HG03378 (cell line): ENCODE measurements around the gene ZC3H4.

Experiments
- ATAC-seq: cut with Tn5 transposase; IDR thresholded peaks from one replicate; pipeline ENCODE4 v1.9.1; 2021; ENCODE audit warnings: mild to moderate bottlenecking, moderate library complexity; ENCODE audit not compliant: unreplicated experiment

Gene ZC3H4

GRCh38 chr19:47134545-47134944 lies 21.0 kb upstream of the ZC3H4 start:
- ATAC-seq = no peak

GRCh38 chr19:47133021-47133471 lies 19.5 kb upstream of the ZC3H4 start:
- no peak for ATAC-seq

GRCh38 chr19:47132194-47132852 lies 18.7 kb upstream of the ZC3H4 start:
- no peak for ATAC-seq

GRCh38 chr19:47130589-47131227 lies 17.1 kb upstream of the ZC3H4 start, which contains the start of gene SAE1:
Gene SAE1 (plus strand): TSS chr19:47130835. CDS start chr19:47130931, 96 bp downstream.
- ATAC-seq = peak; percentile 68

- ATAC-seq = no peak
These were observed 16.6 kb upstream of the ZC3H4 start for GRCh38 chr19:47130120-47130588.

GRCh38 chr19:47129579-47129978 lies 16.0 kb upstream of the ZC3H4 start:
- no peak for ATAC-seq

- no peak for ATAC-seq
These were observed 12.0 kb upstream of the ZC3H4 start for GRCh38 chr19:47125669-47125938.

GRCh38 chr19:47124937-47125668 lies 11.5 kb upstream of the ZC3H4 start:
- ATAC-seq = no peak

- ATAC-seq = no peak
These were observed 9.8 kb upstream of the ZC3H4 start for GRCh38 chr19:47123406-47123805.

GRCh38 chr19:47122359-47123335 lies 9.1 kb upstream of the ZC3H4 start:
- ATAC-seq = no peak

- ATAC-seq = no peak
These were observed 7.0 kb upstream of the ZC3H4 start for GRCh38 chr19:47120470-47121067.

GRCh38 chr19:47113850-47114651 lies 475 bp upstream of the ZC3H4 start:
- ATAC-seq = no peak

GRCh38 chr19:47112166-47112996 lies 1.2 kb downstream of the ZC3H4 start:
- peak; percentile 14 for ATAC-seq

- ATAC-seq = no peak
These were observed 1.9 kb downstream of the ZC3H4 start for GRCh38 chr19:47111682-47112165.

- ATAC-seq = no peak
These were observed 2.5 kb downstream of the ZC3H4 start for GRCh38 chr19:47111006-47111621.

GRCh38 chr19:47110521-47111005 lies 3.0 kb downstream of the ZC3H4 start:
- no peak for ATAC-seq

GRCh38 chr19:47109541-47110375 lies 3.8 kb downstream of the ZC3H4 start:
- ATAC-seq = no peak
